Peyer's patch (tissue), 4 donors: ENCODE results near the gene PLAAT5.

Experiments used
- CTCF ChIP-seq, 6 experiments: fragments of 450-650 bp in 4 of 6; fragments of 200-600 bp in 2 of 6; sonication (generic) in 1 of 6; IDR thresholded peaks; one replicate each; pipeline ENCODE4 v1.5.1; 2017 to 2019; ENCODE audit warnings: antibody characterized with exemption in 6 of 6, mild to moderate bottlenecking in 3 of 6, moderate library complexity in 1 of 6
- POLR2A ChIP-seq, 2 donors: fragments of 450-650 bp; IDR thresholded peaks; one replicate each; pipeline ENCODE4 v1.5.1; 2017; ENCODE audit warnings: antibody characterized with exemption in 2 of 2, mild to moderate bottlenecking in 2 of 2, moderate library complexity in 2 of 2

- TF ChIP-seq CTCF (IDR thresholded peaks at IDR 0.05) (no peak), POLR2A (IDR thresholded peaks at IDR 0.05) (no peak)
These were observed 27.6 kb upstream of the PLAAT5 start for GRCh38 chr11:63518548-63518947.
